Gastroesophageal sphincter (tissue), 3 donors: ENCODE data around the gene CCT7.
A peak's percentile ranks its signal among the peaks of the same experiment; 100 is the strongest.

Experiments used
- CTCF ChIP-seq, 4 experiments: fragments of 200-600 bp in 2 of 4; fragments of 450-650 bp in 2 of 4; sonication (generic) in 1 of 4; IDR thresholded peaks; one replicate each; pipeline ENCODE4 v1.5.1; 2017 to 2019; ENCODE audit warnings: antibody characterized with exemption in 4 of 4, mild to moderate bottlenecking in 2 of 4, moderate library complexity in 2 of 4
- POLR2A ChIP-seq, 2 donors: fragments of 450-650 bp; IDR thresholded peaks; one replicate each; pipeline ENCODE4 v1.6.1; 2017; ENCODE audit warnings: antibody characterized with exemption in 2 of 2, mild to moderate bottlenecking in 2 of 2, moderate library complexity in 1 of 2

GRCh38 chr2:73233154-73233931 is 765 bp upstream of the CCT7 start, which contains the start of gene PRADC1:
- TF ChIP-seq CTCF (IDR thresholded peaks at IDR 0.05), result no peak
- peak; percentile 55 to 56 for TF ChIP-seq POLR2A (IDR thresholded peaks at IDR 0.05)
